Amygdala (tissue), 56 donors: Measurements from ENCODE around the gene LSM2.
"Not testable (repeated sequence)": the region's sequence is repeated elsewhere in the genome, so short reads cannot be mapped to it uniquely, and the experiment has no call there.

Experiments used
- DNase-seq, 56 donors: peaks; one replicate each; lab custom pipeline; 2025; lab: John Stamatoyannopoulos, UW

LSM2 gene

DNA sequence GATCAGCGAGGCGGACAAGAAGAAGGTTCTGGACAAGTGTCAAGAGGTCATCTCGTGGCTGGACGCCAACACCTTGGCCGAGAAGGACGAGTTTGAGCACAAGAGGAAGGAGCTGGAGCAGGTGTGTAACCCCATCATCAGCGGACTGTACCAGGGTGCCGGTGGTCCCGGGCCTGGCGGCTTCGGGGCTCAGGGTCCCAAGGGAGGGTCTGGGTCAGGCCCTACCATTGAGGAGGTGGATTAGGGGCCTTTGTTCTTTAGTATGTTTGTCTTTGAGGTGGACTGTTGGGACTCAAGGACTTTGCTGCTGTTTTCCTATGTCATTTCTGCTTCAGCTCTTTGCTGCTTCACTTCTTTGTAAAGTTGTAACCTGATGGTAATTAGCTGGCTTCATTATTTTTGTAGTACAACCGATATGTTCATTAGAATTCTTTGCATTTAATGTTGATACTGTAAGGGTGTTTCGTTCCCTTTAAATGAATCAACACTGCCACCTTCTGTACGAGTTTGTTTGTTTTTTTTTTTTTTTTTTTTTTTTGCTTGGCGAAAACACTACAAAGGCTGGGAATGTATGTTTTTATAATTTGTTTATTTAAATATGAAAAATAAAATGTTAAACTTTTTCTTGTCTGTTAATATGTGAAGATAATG, 23.0 kb upstream of the LSM2 start:
- peak in 15 of 56 donors; percentile 16 to 61 (median 30) for DNase-seq

DNA sequence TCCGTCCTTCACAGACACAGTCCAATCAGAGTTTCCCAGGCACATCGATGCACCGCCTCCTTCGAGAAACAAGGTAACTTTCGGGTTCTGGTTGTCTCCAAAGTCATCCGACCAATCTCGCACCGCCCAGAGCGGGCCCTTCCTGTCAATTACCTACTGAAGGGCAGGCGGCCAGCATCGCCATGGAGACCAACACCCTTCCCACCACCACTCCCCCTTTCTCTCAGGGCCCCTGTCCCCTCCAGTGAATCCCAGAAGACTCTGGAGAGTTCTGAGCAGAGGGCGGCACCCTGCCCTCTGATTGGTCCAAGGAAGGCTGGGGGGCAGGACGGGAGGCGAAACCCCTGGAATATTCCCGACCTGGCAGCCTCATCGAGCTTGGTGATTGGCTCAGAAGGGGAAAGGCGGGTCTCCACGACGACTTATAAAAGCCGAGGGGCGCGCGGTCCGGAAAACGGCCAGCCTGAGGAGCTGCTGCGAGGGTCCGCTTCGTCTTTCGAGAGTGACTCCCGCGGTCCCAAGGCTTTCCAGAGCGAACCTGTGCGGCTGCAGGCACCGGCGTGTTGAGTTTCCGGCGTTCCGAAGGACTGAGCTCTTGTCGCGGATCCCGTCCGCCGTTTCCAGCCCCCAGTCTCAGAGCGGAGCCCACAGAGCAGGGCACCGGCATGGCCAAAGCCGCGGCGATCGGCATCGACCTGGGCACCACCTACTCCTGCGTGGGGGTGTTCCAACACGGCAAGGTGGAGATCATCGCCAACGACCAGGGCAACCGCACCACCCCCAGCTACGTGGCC, 20.7 kb upstream of the LSM2 start, which contains the start of gene HSPA1B:
Gene HSPA1B, plus strand, starts transcription at position 453 of the 794 bp plus-strand sequence. Its CDS starts 213 bp downstream, at position 666.
- peak; percentile 78 to 100 (median 99) for DNase-seq

DNA sequence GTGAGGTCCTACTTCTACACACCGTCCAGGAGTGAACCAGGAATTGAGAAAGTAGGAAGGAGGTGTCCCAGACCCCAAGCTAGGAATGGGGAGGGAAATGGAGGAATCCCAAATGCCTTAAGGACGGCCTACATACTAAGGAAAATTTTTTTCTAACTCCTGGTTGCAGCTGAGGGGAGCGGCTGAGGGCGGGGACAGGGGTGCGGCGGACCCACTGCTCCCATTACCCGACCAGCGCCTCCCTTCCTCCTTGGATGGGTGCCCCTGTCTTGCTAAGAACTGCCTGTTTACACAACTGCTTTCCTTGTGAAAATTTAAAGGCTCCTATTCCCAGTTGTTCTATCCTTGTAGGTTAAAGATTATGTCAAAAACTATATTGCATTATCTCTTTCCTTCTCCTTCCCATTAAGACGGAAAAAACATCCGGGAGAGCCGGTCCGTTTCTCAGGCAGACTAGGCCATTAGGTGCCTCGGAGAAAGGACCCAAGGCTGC, 20.1 kb upstream of the LSM2 start:
- peak in 35 of 56 donors; percentile 42 to 91 (median 70) for DNase-seq

DNA sequence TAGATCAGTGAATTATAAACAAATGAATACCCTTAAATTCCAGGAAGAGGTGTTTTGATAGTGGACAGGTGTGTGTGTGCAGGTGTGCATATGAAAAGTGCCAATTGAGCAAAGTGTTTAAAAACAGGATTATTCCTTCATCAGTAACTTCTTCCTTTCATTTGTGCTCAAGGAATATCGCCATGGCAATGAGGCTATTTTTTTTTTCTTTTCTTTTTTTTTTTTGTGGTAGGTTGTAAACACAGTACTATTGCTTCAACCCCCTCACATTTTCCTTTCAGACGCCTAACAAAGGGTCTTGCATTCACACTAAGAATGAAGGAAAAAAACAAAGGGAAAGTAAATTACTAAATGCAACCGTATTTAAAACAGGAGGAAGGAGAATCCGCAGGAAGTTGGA, 18.8 kb upstream of the LSM2 start:
- no peak for DNase-seq

DNA sequence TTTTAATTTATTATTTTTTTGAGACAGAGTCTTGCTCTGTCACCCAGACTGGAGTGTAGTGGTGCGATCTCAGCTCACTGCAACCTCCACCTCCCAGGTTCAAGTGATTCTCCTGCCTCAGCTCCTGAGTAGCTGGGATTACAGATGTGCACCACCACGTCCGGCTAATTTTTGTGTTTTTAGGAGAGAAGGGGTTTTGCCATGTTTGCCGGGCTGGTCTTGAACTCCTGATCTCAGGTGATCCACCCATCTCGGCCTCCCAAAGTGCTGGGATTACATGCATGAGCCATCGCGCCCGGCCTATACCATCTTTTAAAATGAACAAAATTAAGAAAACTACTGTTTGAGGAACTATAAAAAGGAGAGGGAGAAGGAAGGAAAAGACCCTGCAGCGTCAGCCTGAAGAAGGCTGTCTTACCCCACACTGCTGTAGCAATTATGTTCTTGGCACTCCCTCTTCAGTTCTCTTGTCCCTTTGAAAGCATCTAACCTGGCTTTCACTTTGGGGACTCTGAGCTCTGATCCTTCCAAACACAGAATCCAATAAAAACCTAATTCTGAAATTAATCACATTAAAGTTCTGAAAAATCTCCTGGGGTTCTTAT, 16.9 kb upstream of the LSM2 start:
- DNase-seq: not testable (repeated sequence)

DNA sequence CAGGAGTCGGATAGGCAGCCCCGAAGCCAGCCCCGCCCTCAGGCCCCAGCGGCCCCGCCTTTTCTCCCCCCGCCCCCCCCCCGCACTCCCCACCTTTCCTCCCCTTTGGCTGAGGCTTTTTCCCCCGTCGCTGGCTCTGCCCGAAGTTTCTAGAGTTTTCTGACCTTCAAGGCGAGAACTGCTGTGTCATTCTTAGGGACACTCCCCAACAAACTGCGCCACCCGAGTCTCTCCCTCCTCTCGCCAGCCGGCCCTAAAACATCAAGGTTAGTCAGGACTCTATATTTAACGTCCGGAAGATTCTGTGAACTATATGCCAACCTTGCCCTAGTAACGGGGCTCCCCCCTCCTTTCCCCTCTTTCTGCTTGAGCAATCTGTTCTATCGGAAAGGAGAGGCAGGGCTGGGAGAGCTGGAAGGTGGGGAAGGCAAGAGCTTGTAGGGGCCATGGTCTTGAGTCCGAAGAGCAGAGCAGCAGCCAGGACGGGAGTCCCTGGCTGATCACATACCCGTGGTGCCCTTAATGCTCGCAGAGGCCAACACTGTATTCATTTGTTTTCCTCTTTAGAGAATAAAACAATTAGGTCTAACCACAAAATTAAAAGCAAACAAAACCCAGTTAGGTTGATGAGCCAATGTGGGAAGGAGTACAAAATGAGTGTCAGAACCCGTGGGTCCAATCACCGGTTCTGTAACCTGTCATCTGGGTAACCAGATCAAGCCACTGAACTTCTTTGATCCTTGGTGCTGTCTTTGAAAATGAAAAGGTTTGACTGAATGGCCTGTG, 15.5 kb upstream of the LSM2 start:
- DNase-seq: peak in 50 of 56 donors; percentile 20 to 94 (median 71)

DNA sequence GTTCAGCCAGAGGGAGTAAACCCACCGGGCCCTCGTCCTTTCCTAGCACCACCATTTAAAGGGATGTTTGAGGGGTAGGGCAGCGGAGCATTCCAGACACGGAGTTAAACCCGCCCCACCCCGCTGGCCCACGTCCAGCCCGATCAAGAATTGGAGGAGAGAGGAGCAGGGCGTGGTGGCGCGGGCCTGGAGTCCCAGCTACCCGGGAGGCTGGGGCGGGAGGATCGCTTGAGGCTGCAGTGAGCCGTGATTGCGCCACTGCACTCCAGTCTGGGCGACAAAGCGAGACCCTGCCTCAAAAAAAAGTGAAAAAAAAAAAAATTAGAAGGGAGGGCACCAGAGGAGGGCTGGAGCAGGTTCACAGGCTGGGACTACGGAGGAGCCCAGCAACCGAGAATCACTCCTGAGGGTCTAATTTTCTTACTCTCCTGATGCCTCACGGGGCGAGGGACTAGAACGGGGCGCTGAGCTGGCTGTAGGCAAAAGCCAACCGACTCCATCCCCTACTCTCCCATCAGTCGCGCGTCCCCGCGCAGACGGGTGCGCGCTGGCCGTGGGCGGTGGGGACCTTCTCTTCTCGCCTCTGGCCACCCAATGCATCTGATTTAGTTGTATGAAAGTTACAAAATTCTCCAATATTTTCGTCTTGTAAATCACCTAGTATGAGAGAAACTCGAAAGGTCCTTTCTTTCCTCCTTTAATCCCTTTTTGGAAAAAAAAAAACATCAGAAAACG, 14.7 kb upstream of the LSM2 start:
- peak in 42 of 56 donors; percentile 19 to 86 (median 59) for DNase-seq

DNA sequence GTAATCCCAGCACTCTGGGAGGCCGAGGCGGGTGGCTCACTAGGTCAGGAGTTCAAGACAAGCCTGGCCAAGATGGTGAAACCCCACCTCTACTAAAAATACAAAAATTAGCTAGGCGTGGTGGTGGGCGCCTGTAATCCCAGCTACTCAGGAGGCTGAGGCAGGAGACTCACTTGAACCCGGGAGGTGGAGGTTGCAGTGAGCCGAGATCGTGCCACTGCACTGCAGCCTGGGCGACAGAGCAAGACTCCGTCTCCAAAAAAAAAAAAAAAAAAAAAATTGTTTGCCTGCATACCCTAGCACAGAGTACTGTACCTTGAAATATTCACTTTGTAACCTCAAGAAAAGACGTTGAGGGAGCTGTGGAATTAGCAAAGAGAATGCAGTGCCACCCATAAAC, 13.6 kb upstream of the LSM2 start:
- DNase-seq: not testable (repeated sequence)

DNA sequence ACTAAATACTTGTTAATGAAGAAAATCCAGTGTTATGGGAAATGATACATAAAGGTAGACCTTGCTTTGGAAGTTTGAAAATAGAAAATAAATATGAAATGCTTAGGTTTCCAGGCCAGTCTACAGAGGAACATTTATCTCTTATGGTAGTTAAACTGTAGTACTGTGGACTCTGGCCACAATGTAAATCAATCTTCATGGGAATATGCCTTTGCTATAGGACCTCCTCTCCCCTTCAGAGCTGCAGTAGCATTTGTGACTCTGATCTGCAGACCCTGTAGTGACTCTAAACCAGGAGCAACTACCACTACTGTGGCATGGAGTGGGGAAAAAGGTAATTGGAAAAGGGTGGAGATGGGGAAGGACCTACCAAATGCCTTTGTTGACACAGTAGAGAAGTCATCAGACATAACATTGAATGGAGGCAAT, 13.1 kb upstream of the LSM2 start:
- DNase-seq: no peak

DNA sequence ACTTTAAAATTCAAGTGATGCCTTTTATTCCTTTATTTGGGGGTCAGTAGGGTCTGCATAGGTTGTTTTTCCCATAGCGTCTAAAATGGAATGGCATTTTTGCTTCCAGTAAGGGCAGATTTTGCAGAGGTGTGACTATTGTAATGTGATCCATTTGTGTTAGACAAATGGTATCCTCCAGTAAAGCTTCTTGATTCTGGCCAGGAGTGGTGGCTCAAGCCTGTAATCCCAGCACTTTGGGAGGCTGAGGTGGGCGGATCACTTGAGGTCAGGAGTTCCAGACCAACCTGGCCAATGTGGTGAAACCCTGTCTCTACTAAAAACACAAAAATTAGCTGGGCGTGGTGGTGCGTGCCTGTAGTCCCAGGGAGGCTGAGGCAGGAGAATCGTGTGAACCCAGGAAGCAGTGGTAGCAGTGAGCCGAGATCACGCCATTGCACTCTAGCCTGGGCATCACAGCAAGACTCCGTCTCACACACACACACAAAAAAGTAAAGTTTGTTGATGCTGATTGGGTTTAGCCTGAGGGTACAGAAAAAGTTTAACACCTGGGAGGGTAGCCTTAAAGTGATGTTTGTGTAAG, 11.3 kb upstream of the LSM2 start:
- peak in 12 of 56 donors; percentile 11 to 75 (median 48) for DNase-seq

DNA sequence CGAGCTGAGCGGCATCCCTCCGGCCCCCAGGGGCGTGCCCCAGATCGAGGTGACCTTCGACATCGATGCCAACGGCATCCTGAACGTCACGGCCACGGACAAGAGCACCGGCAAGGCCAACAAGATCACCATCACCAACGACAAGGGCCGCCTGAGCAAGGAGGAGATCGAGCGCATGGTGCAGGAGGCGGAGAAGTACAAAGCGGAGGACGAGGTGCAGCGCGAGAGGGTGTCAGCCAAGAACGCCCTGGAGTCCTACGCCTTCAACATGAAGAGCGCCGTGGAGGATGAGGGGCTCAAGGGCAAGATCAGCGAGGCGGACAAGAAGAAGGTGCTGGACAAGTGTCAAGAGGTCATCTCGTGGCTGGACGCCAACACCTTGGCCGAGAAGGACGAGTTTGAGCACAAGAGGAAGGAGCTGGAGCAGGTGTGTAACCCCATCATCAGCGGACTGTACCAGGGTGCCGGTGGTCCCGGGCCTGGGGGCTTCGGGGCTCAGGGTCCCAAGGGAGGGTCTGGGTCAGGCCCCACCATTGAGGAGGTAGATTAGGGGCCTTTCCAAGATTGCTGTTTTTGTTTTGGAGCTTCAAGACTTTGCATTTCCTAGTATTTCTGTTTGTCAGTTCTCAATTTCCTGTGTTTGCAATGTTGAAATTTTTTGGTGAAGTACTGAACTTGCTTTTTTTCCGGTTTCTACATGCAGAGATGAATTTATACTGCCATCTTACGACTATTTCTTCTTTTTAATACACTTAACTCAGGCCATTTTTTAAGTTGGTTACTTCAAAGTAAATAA, 10.6 kb upstream of the LSM2 start:
- DNase-seq: peak in 18 of 56 donors; percentile 7 to 71 (median 34)

DNA sequence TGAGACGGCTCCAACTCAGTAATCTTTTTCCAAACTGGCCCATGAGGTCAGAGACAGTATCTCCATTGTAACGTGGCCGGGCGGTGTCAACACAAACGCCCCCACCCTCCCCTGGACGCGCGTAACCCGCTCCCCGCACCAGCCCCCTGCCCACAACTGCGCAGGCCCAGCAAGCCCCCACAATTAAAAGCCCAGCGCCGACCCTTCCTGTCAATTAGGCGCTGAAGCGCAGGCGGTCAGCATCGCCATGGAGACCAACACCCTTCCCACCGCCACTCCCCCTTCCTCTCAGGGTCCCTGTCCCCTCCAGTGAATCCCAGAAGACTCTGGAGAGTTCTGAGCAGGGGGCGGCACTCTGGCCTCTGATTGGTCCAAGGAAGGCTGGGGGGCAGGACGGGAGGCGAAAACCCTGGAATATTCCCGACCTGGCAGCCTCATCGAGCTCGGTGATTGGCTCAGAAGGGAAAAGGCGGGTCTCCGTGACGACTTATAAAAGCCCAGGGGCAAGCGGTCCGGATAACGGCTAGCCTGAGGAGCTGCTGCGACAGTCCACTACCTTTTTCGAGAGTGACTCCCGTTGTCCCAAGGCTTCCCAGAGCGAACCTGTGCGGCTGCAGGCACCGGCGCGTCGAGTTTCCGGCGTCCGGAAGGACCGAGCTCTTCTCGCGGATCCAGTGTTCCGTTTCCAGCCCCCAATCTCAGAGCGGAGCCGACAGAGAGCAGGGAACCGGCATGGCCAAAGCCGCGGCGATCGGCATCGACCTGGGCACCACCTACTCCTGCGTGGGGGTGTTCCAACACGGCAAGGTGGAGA, 8.5 kb upstream of the LSM2 start, which contains the start of the genes HSPA1A and HSPA1L:
Gene HSPA1A, plus strand, starts transcription at position 519 of the 814 bp plus-strand sequence. Its CDS starts 214 bp downstream, at position 733.
Gene HSPA1L, minus strand, starts transcription at position 259 of the 814 bp plus-strand sequence. CDS start 3,311 bp downstream, outside the sequence.
- DNase-seq: peak; percentile 65 to 100 (median 96)

DNA sequence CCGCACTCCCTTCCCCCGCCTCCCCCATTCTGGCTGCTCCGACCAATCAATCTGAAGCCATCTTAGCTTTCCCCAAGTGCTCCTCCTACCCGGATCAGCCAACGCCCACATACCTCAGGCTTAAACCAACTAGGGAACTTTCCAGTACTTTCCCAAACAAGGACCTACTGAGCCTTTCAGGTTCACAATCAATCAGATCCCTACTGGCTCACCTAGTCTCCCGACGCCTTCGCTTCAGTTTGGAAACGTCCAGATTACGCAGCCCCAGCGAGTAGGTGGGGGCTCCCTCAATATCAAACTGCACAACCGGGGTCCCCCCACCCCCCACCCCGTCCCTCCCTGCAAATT, 7.9 kb upstream of the LSM2 start:
- DNase-seq: peak in 55 of 56 donors; percentile 63 to 97 (median 90)

DNA sequence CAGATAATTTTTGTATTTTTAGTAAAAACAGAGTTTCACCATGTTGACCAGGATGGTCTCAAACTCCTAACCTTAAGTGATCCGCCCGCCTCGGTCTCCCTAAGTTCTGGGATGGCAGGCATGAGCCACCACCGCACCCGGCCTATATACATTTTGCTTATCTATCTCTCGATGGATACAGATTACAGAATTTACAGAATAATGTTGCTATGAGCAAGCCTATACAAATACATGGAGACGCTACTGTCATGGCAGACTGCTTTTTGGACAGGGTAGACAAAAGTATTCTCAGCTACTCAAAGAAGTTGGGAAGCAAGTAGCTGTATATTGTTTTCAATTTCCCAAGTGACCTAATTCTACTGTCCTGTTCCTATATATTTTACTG, 6.7 kb upstream of the LSM2 start:
- no peak for DNase-seq

DNA sequence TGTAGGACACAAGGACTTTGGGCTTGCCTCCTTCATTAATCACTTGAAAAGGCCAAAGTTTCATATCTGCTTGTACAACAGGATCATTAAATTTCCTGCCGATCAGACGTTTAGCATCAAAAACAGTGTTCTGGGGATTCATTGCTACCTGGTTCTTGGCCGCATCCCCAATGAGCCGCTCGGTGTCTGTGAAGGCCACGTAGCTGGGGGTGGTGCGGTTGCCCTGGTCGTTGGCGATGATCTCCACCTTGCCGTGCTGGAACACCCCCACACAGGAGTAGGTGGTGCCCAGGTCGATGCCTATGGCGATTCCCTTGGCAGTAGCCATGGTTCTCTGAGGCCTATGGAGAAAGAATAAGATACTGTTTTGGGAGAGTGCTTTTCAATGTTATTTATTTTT, 4.9 kb upstream of the LSM2 start:
- no peak for DNase-seq

DNA sequence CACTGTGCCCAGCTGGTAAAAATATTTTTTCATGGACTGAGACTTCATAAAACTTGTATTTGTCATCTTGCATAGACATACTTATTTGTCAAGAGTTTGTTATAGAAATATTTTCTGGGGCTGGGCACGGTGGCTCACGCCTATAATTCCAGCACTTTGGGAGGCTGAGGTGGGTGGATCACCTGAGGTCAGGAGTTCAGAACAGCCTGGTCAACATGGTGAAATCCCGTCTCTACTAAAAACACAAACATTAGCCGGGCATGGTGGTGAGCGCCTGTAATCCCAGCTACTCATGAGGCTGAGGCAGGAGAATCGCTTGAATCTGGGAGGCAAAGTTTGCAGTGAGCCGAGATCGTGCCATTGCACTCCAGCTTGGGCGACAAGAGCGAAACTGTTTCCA, 1.8 kb upstream of the LSM2 start:
- DNase-seq: not testable (repeated sequence)

DNA sequence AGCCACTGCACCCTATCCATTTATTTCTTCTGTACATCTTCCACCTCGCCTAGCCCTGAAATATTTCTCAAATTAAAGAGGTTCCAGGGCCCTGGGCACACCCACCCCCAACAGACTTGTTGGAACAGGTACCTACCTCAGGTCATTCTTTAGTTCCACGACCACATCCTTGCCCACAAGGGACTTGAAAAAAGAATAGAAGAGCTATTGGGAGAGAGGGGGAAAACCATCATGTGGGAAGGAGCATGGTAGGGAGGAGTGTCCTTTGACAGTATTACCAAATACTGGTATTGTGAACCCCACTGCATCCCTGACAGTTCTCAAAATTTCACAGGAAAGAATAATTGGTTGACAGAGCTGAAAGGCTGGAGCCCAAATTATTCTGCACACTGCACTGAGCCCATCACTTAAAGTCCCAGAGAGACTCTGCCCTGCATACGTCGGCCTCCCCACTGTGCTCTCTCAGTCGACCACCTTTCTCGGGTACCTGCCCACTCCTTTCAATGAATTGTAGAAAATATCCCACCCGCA, 762 bp downstream of the LSM2 start:
- no peak for DNase-seq
